Testis (tissue), 2 donors: ENCODE data around the gene DOK6.

ENCODE experiments used
- POLR2A ChIP-seq: fragments of 450-650 bp; IDR thresholded peaks from one replicate; pipeline ENCODE4 v1.6.1; 2017; ENCODE audit warnings: antibody characterized with exemption, mild to moderate bottlenecking, moderate library complexity
- TF ChIP-seq, protein P1 (sequence below), 3 experiments: fragments of 450-650 bp in 2 of 3; fragments of 200-600 bp in 1 of 3; sonication (generic) in 1 of 3; IDR thresholded peaks; one replicate each; pipeline ENCODE4 v1.5.1; 2016 to 2019; ENCODE audit warnings: antibody characterized with exemption in 3 of 3, mild to moderate bottlenecking in 2 of 3, moderate library complexity in 1 of 3

DNA sequence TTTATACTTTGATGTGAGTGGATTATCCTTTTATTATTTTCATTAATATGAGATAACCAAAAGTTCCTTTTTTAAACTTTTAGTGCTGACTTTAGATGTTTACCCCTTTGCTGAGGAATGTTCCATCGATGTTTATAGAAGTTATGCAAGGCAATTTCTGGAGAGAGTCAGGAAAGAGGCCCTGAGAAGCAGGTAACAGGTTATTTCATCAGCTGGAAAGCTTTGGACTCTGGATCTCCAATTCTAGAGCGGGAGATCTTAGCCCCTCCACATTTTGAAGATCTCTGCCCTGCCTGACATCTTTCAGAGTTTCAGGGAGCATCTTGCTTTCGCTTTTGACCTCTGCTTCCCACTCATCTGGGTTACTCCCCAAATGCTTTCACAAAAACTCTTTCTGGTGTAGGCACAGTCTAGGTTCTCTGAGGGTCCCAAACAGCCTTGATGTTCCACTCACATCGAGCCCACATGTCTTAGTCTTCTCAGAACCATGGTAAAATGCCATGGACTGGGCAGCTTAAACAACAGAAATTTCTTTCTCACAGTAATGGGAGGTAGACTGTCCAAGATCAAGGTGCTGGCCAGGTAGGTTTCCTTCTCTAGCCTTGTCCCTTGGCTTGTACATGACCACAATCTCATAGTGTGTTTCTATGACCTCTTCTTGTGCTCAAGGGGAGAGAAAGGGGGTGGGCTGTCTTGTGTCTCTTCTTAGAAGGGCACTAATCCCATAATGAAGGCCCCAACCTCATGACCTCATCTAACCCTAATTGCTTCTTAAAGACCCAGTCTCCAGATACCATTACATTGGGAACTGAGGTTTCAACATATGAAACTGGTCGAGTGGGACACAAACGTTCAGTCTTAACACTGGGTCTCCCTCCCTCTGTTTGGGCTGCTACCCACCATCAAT lies 87.1 kb downstream of the DOK6 start:
- TF ChIP-seq, protein P1, sequence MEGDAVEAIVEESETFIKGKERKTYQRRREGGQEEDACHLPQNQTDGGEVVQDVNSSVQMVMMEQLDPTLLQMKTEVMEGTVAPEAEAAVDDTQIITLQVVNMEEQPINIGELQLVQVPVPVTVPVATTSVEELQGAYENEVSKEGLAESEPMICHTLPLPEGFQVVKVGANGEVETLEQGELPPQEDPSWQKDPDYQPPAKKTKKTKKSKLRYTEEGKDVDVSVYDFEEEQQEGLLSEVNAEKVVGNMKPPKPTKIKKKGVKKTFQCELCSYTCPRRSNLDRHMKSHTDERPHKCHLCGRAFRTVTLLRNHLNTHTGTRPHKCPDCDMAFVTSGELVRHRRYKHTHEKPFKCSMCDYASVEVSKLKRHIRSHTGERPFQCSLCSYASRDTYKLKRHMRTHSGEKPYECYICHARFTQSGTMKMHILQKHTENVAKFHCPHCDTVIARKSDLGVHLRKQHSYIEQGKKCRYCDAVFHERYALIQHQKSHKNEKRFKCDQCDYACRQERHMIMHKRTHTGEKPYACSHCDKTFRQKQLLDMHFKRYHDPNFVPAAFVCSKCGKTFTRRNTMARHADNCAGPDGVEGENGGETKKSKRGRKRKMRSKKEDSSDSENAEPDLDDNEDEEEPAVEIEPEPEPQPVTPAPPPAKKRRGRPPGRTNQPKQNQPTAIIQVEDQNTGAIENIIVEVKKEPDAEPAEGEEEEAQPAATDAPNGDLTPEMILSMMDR (IDR thresholded peaks at IDR 0.05): no peak
- no peak for TF ChIP-seq POLR2A
